T-cell (primary cell): ENCODE measurements around the gene LSM8. TPM values are rescaled to one million over a fixed set of nuclear protein-coding genes. Genes with fewer than 3 reads are reported as not detected.
"Not testable (repeated sequence)": the region's sequence is repeated elsewhere in the genome, so short reads cannot be mapped to it uniquely, and the experiment has no call there.

Source experiments
- ATAC-seq, 4 experiments: fragments of 200-7000 bp in 3 of 4; fragments of 150-1000 bp in 1 of 4; cut with Tn5 transposase; replicated peaks in 1 of 4; 1 replicate in 3 of 4; 2 replicates in 1 of 4; pipeline ENCODE4 v1.10.0; 2021; ENCODE audit warnings: moderate library complexity in 3 of 4, mild to moderate bottlenecking in 2 of 4, moderate number of reproducible peaks in 1 of 4
- CTCF ChIA-PET, 2 donors: fragments of 300-600 bp; sonication (Branson Sonifier 250); formaldehyde crosslinking; loops; one replicate each; lab custom pipeline; 2022; ENCODE audit warnings: antibody characterized with exemption in 2 of 2; lab: Charles Lee
- POLR2A ChIA-PET, 2 donors: fragments of 300-600 bp; sonication (Branson Sonifier 250); formaldehyde crosslinking; loops; one replicate each; lab custom pipeline; 2022; ENCODE audit warnings: antibody characterized with exemption in 2 of 2; lab: Charles Lee
- DNase-seq, 35 experiments: peaks; one replicate each; pipeline versions ENCODE4 v3.0.0 to v3.0.0-alpha.2; 2013 to 2023
- H3K27ac ChIP-seq: one replicate; pipeline ENCODE4 v1.5.1; 2013; ENCODE audit warnings: low read length
- H3K27me3 ChIP-seq, 2 experiments: replicated peaks in 1 of 2; 1 replicate in 1 of 2; 2 replicates in 1 of 2; pipeline versions ENCODE4 v1.6.1 to v1.7.0; 2013; ENCODE audit warnings: low read length in 1 of 2, mixed read lengths in 1 of 2; ENCODE audit not compliant: control insufficient read depth in 2 of 2, insufficient read depth in 2 of 2; ENCODE audit errors: extremely low read depth in 1 of 2
- H3K36me3 ChIP-seq, 2 donors: 1 replicate in 1 of 2; 2 replicates in 1 of 2; pipeline versions ENCODE4 v1.6.1 to v1.7.0; 2013; ENCODE audit warnings: low read length in 1 of 2; ENCODE audit not compliant: control insufficient read depth in 2 of 2, insufficient read depth in 1 of 2; ENCODE audit errors: extremely low read depth in 1 of 2
- H3K4me1 ChIP-seq, 2 experiments: 1 replicate in 1 of 2; 2 replicates in 1 of 2; pipeline versions ENCODE4 v1.6.1 to v1.7.0; 2013; ENCODE audit warnings: low read length in 2 of 2, mixed read lengths in 1 of 2; ENCODE audit not compliant: insufficient read depth in 2 of 2, control insufficient read depth in 1 of 2; ENCODE audit errors: extremely low read depth in 1 of 2
- H3K4me3 ChIP-seq, 2 donors: 1 replicate in 1 of 2; 2 replicates in 1 of 2; pipeline versions ENCODE4 v1.5.1 to v1.7.0; 2013; ENCODE audit warnings: mild to moderate bottlenecking in 2 of 2, low read length in 1 of 2, moderate library complexity in 1 of 2; ENCODE audit not compliant: control insufficient read depth in 1 of 2; ENCODE audit errors: extremely low read depth in 1 of 2
- H3K9me3 ChIP-seq: 2 replicates; pipeline ENCODE4 v1.7.0; 2013
- H3K27ac Mint-ChIP-seq, 2 donors: one replicate each; pipeline ENCODE4 v1.8.0; 2020 to 2021; ENCODE audit warnings: mild to moderate bottlenecking in 2 of 2, mixed read lengths in 2 of 2
- H3K27me3 Mint-ChIP-seq, 2 donors: one replicate each; pipeline ENCODE4 v1.8.0; 2021 to 2022; ENCODE audit warnings: mixed read lengths in 2 of 2
- H3K36me3 Mint-ChIP-seq: one replicate; pipeline ENCODE4 v1.8.0; 2021; ENCODE audit warnings: mixed read lengths
- H3K4me1 Mint-ChIP-seq, 3 donors: one replicate each; pipeline ENCODE4 v1.8.0; 2020 to 2022; ENCODE audit warnings: mixed read lengths in 3 of 3, mild to moderate bottlenecking in 1 of 3
- H3K4me3 Mint-ChIP-seq, 3 donors: one replicate each; pipeline ENCODE4 v1.8.0; 2020 to 2022; ENCODE audit warnings: mild to moderate bottlenecking in 3 of 3, mixed read lengths in 3 of 3, moderate library complexity in 3 of 3
- H3K9me3 Mint-ChIP-seq, 3 donors: one replicate each; pipeline ENCODE4 v1.8.0; 2020 to 2022; ENCODE audit warnings: mixed read lengths in 3 of 3
- WGBS: methylation state at CpG from one replicate; pipeline ENCODE4 v1.1.5; 2013; ENCODE audit warnings: missing lambda C conversion rate; ENCODE audit not compliant: insufficient coverage; 5-methylcytosine and 5-hydroxymethylcytosine counted together
- total RNA-seq, 35 experiments: library from RNA in 6 of 35; stranded (reverse) in 6 of 35; fragments of 120-200 nt in 1 of 35; gene quantifications; one replicate each; pipeline versions ENCODE4 v1.2.1 to v1.2.4 and lab custom pipeline; 2013 to 2026

LSM8 gene
- total RNA-seq (10 to 100 TPM; 31.0 to 57.9 (median 51.5) TPM), total RNA-seq (lab: John Stamatoyannopoulos, UW) (58.3 to 175 (median 89.8) reads per million in 29 experiments)
- 74.3 TPM for total RNA-seq (2013)

DNA sequence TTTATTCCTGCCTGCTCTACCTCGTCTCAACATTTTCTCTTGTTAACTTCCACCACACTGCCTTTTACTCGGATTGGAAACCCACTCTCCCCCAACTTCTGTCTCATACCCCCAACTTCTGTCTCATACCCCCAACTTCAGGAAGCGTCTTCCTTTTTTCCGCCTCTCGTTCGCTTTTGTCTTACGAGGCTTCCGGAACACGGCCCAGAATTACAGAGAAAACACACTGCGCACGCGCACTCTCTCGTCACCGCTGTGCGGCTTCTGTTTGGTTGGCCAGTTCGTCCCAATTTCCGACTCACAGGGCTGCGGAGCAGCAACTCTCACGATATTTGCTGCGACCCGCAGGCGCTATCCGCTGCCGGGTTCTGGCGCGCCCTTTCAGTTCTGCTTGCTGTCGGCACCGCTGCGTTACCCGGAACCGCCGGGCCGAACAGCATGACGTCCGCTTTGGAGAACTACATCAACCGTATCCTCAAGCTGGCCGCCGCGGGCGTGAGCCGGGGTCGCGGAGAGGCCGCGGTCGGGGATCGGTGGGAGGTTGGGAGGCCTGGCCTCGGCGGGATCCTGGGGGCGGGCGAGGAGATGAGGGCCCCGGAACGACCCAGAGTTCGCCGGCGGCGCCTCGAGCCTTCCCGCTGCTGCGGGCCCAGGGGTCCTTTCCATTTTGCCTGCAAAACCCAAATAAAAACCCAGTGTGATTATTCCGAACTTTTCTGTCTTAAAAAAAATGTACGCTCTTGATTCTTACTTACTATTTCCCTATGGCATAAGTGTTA is at the start of gene LSM8:
Gene LSM8 (plus strand): TSS at position 379 of the 779 bp plus-strand sequence. CDS start 60 bp downstream, at position 439.
- peak within 1 kb of the TSS; percentile 88 to 99 (median 93) for H3K4me3 Mint-ChIP-seq
- peaks cover 52 to 54% (median 52%) of the 10 kb centered on the region in 3 donors for H3K4me1 Mint-ChIP-seq
- peaks cover 27% of the 10 kb centered on the region for H3K36me3 Mint-ChIP-seq
- Histone ChIP-seq H3K36me3 (peaks cover 0 to 12% of the 10 kb centered on the region in 2 donors), H3K27ac (peak within 1 kb of the TSS; percentile 92), H3K27me3 (no peaks in the 10 kb centered on the region), H3K4me3 (peak within 1 kb of the TSS; percentile 63 to 94), H3K4me1 (peaks cover 5 to 21% of the 10 kb centered on the region in 2 experiments), H3K9me3 (no peaks in the 10 kb centered on the region)
- ChIA-PET POLR2A (no interaction called here), CTCF (interaction anchor here in 1 of 2 donors (1.0 kb wide), 1 partner anchor 14 kb away, joined by 3 read pairs; no protein-coding TSS in a partner anchor)
- peak; percentile 98 to 99 (median 99) for ATAC-seq
- under 1% methylated on average over 39 of the region's 62 CpGs for WGBS
- peak; percentile 93 to 99 (median 96) for DNase-seq
- H3K27ac Mint-ChIP-seq = peak within 1 kb of the TSS; percentile 97 to 99
- H3K27me3 Mint-ChIP-seq = no peaks in the 10 kb centered on the region
- H3K9me3 Mint-ChIP-seq = peaks cover 0 to 4% (median 0%) of the 10 kb centered on the region in 3 donors

GRCh38 chr7:118134420-118134819 is 49.5 kb upstream of the LSM8 start:
- H3K4me1 ChIP-seq, H3K27me3 ChIP-seq, H3K9me3 Mint-ChIP-seq, H3K27ac ChIP-seq, H3K27ac Mint-ChIP-seq, H3K4me3 Mint-ChIP-seq, H3K4me1 Mint-ChIP-seq, ATAC-seq, CTCF ChIA-PET, H3K36me3 ChIP-seq, DNase-seq, H3K4me3 ChIP-seq, H3K9me3 ChIP-seq, POLR2A ChIA-PET, H3K36me3 Mint-ChIP-seq: not testable (repeated sequence)
- peaks cover 13 to 27% of the 10 kb centered on the region in 2 donors for H3K27me3 Mint-ChIP-seq

GRCh38 chr7:118140468-118140867 is 43.5 kb upstream of the LSM8 start:
- no peak for ATAC-seq
- H3K36me3 ChIP-seq = no peaks in the 10 kb centered on the region
- Mint-ChIP-seq H3K27me3 (peaks cover 10 to 11% of the 10 kb centered on the region in 2 donors), H3K4me3 (no peak overlapping the region), H3K4me1 (no peaks in the 10 kb centered on the region), H3K36me3 (no peaks in the 10 kb centered on the region), H3K27ac (no peak overlapping the region), H3K9me3 (no peaks in the 10 kb centered on the region)
- H3K4me1 ChIP-seq = no peaks in the 10 kb centered on the region
- ChIA-PET CTCF (no interaction called here), POLR2A (no interaction called here)
- DNase-seq = no peak
- H3K27me3 ChIP-seq = peaks cover 0 to 3% of the 10 kb centered on the region in 2 experiments
- no peak overlapping the region for H3K4me3 ChIP-seq
- H3K9me3 ChIP-seq = no peaks in the 10 kb centered on the region
- no peak overlapping the region for H3K27ac ChIP-seq
- WGBS = no CpG with 5 or more reads among the region's 1 CpG

GRCh38 chr7:118142012-118142411 is 42.0 kb upstream of the LSM8 start:
- Histone ChIP-seq H3K27ac (no peak overlapping the region), H3K4me3 (no peak overlapping the region), H3K4me1 (no peaks in the 10 kb centered on the region), H3K27me3 (peaks cover 0 to 3% of the 10 kb centered on the region in 2 experiments), H3K9me3 (no peaks in the 10 kb centered on the region), H3K36me3 (no peaks in the 10 kb centered on the region)
- peaks cover 10 to 11% of the 10 kb centered on the region in 2 donors for H3K27me3 Mint-ChIP-seq
- no peaks in the 10 kb centered on the region for H3K36me3 Mint-ChIP-seq
- CTCF ChIA-PET = no interaction called here
- H3K27ac Mint-ChIP-seq = no peak overlapping the region
- WGBS = no CpG with 5 or more reads among the region's 1 CpG
- H3K9me3 Mint-ChIP-seq = no peaks in the 10 kb centered on the region
- POLR2A ChIA-PET = no interaction called here
- H3K4me3 Mint-ChIP-seq = no peak overlapping the region
- H3K4me1 Mint-ChIP-seq = no peaks in the 10 kb centered on the region
- ATAC-seq = no peak
- no peak for DNase-seq

GRCh38 chr7:118148930-118149329 is 35.0 kb upstream of the LSM8 start:
- no peaks in the 10 kb centered on the region for H3K4me1 Mint-ChIP-seq

GRCh38 chr7:118149394-118149793 is 34.6 kb upstream of the LSM8 start:
- H3K4me1 Mint-ChIP-seq = no peaks in the 10 kb centered on the region
- ChIA-PET CTCF (interaction anchor here (0.6 to 1.2 kb wide), 3 partner anchors 23 to 48 kb away, joined by 3 read pairs; no protein-coding TSS in a partner anchor), POLR2A (no interaction called here)
- no peak for ATAC-seq
- peaks cover 0 to 3% of the 10 kb centered on the region in 2 experiments for H3K27me3 ChIP-seq
- H3K4me3 ChIP-seq = no peak overlapping the region
- no peaks in the 10 kb centered on the region for H3K4me1 ChIP-seq
- H3K4me3 Mint-ChIP-seq = no peak overlapping the region
- no peak overlapping the region for H3K27ac Mint-ChIP-seq
- H3K9me3 ChIP-seq = no peaks in the 10 kb centered on the region
- H3K9me3 Mint-ChIP-seq = no peaks in the 10 kb centered on the region
- no peaks in the 10 kb centered on the region for H3K36me3 ChIP-seq
- DNase-seq = no peak
- no peak overlapping the region for H3K27ac ChIP-seq
- no peaks in the 10 kb centered on the region for H3K36me3 Mint-ChIP-seq
- peaks cover 11% of the 10 kb centered on the region in 2 donors for H3K27me3 Mint-ChIP-seq
- no CpG with 5 or more reads among the region's 2 CpGs for WGBS

More at GRCh38 chr7:118148930-118149329, 35.0 kb upstream of the LSM8 start:
- Histone ChIP-seq H3K36me3 (no peaks in the 10 kb centered on the region), H3K9me3 (no peaks in the 10 kb centered on the region), H3K4me1 (no peaks in the 10 kb centered on the region), H3K27me3 (peaks cover 0 to 3% of the 10 kb centered on the region in 2 experiments), H3K4me3 (no peak overlapping the region), H3K27ac (no peak overlapping the region)
- Mint-ChIP-seq H3K36me3 (no peaks in the 10 kb centered on the region), H3K4me3 (no peak overlapping the region), H3K9me3 (no peaks in the 10 kb centered on the region), H3K27ac (no peak overlapping the region), H3K27me3 (peaks cover 9 to 11% of the 10 kb centered on the region in 2 donors)
- POLR2A ChIA-PET = no interaction called here
- no CpG with 5 or more reads among the region's 2 CpGs for WGBS
- DNase-seq = no peak
- CTCF ChIA-PET = interaction anchor here (0.6 to 1.2 kb wide), 5 partner anchors 20 to 117 kb away, joined by 3 read pairs; no protein-coding TSS in a partner anchor
- no peak for ATAC-seq
